Activated CD4-positive, alpha-beta T cell treated with anti-CD3 and anti-CD28 coated beads, Interleukin-2, amount 50 U/mL, for 24 hours (primary cell): ENCODE results near the gene COL5A2.

Experiments
- DNase-seq, 2 donors: peaks; one replicate each; pipeline ENCODE4 v3.0.0-alpha.2; 2020; ENCODE audit warnings: low read depth in 1 of 2, low spot score in 1 of 2

Gene COL5A2

GRCh38 chr2:189178726-189179569, 613 bp downstream of the COL5A2 start:
- no peak for DNase-seq

- no peak for DNase-seq
Observed at GRCh38 chr2:189178054-189178453, 1.5 kb downstream of the COL5A2 start.

- DNase-seq: no peak
Observed at GRCh38 chr2:189177251-189177840, 2.2 kb downstream of the COL5A2 start.

GRCh38 chr2:189176516-189176915, 3.0 kb downstream of the COL5A2 start:
- DNase-seq: no peak

GRCh38 chr2:189175869-189176433, 3.6 kb downstream of the COL5A2 start:
- DNase-seq: no peak

- no peak for DNase-seq
Observed at GRCh38 chr2:189171956-189172609, 7.5 kb downstream of the COL5A2 start.

GRCh38 chr2:189168856-189169499, 10.6 kb downstream of the COL5A2 start:
- DNase-seq: no peak

GRCh38 chr2:189165656-189166380, 13.7 kb downstream of the COL5A2 start:
- no peak for DNase-seq

- no peak for DNase-seq
Observed at GRCh38 chr2:189164746-189165145, 14.8 kb downstream of the COL5A2 start.

- no peak for DNase-seq
Observed at GRCh38 chr2:189163889-189164288, 15.7 kb downstream of the COL5A2 start.

- no peak for DNase-seq
Observed at GRCh38 chr2:189162566-189162965, 17.0 kb downstream of the COL5A2 start.

GRCh38 chr2:189161894-189162293, 17.7 kb downstream of the COL5A2 start:
- no peak for DNase-seq

- DNase-seq: no peak
Observed at GRCh38 chr2:189159717-189160116, 19.8 kb downstream of the COL5A2 start.

- DNase-seq: no peak
Observed at GRCh38 chr2:189159273-189159672, 20.3 kb downstream of the COL5A2 start.

- DNase-seq: no peak
Observed at GRCh38 chr2:189157939-189158338, 21.6 kb downstream of the COL5A2 start.

- no peak for DNase-seq
Observed at GRCh38 chr2:189157456-189157855, 22.1 kb downstream of the COL5A2 start.

GRCh38 chr2:189155795-189156194, 23.8 kb downstream of the COL5A2 start:
- DNase-seq: no peak

GRCh38 chr2:189153619-189154018, 25.9 kb downstream of the COL5A2 start:
- no peak for DNase-seq

GRCh38 chr2:189152483-189152882, 27.1 kb downstream of the COL5A2 start:
- DNase-seq: no peak

GRCh38 chr2:189151906-189152305, 27.7 kb downstream of the COL5A2 start:
- no peak for DNase-seq

GRCh38 chr2:189150033-189150432, 29.5 kb downstream of the COL5A2 start:
- DNase-seq: no peak
